Gastrocnemius medialis (tissue), 4 donors: ENCODE measurements around the gene B3GNT4. TPM values are rescaled to one million over a fixed set of nuclear protein-coding genes. Genes with fewer than 3 reads are reported as not detected.

ENCODE experiments used
- ATAC-seq, 2 donors: fragments of 150-250 bp; one replicate each; pipeline ENCODE4 v1.9.1; 2016
- DNase-seq, 2 donors: peaks; one replicate each; pipeline ENCODE4 v3.0.0-alpha.2; 2019
- H3K27ac ChIP-seq, 4 donors: fragments of 200-600 bp; sonication (generic); 1 replicate in 1 of 4; 2 replicates in 3 of 4; pipeline ENCODE4 v1.5.1; 2016 to 2018; ENCODE audit warnings: mild to moderate bottlenecking in 2 of 4, moderate library complexity in 1 of 4
- H3K27me3 ChIP-seq, 3 donors: fragments of 200-600 bp; sonication (generic) in 2 of 3; 1 replicate in 1 of 3; 2 replicates in 2 of 3; pipeline versions ENCODE4 v1.5.1 to v1.6.0; 2016 to 2019; ENCODE audit warnings: mild to moderate bottlenecking in 1 of 3, moderate library complexity in 1 of 3
- H3K36me3 ChIP-seq, 2 donors: fragments of 200-600 bp; sonication (generic) in 1 of 2; one replicate each; pipeline ENCODE4 v1.5.1; 2017 to 2018
- H3K4me1 ChIP-seq, 2 donors: fragments of 200-600 bp; sonication (generic) in 1 of 2; one replicate each; pipeline ENCODE4 v1.5.1; 2016 to 2017; ENCODE audit warnings: mild to moderate bottlenecking in 2 of 2
- H3K4me3 ChIP-seq, 4 donors: fragments of 200-600 bp; sonication (generic) in 3 of 4; 1 replicate in 1 of 4; 2 replicates in 3 of 4; pipeline ENCODE4 v1.5.1; 2016 to 2019; ENCODE audit warnings: mild to moderate bottlenecking in 2 of 4
- H3K9me3 ChIP-seq, 3 donors: fragments of 200-600 bp; sonication (generic) in 2 of 3; 1 replicate in 1 of 3; 2 replicates in 2 of 3; pipeline ENCODE4 v1.5.1; 2016 to 2019
- POLR2A ChIP-seq, 2 donors: fragments of 450-650 bp; IDR thresholded peaks; one replicate each; pipeline ENCODE4 v1.6.1; 2017; ENCODE audit warnings: antibody characterized with exemption in 2 of 2, mild to moderate bottlenecking in 2 of 2, moderate library complexity in 2 of 2
- in situ Hi-C, 4 donors: fragments of 200-750 bp; cut with MboI; loops; one replicate each; pipeline versions ENCODE4 v1.15.0 to v1.8.0; 2017; ENCODE audit warnings: low sequenced_read_pairs in 4 of 4
- intact Hi-C: fragments of 100-400 bp; cut with DNase I; formaldehyde crosslinking; loops from one replicate; pipeline ENCODE4 v1.15.1; 2023; ENCODE audit warnings: low total_unique reads
- total RNA-seq, 4 donors: library from RNA; depleted of rRNA; stranded (reverse); fragments of >200 nt; gene quantifications; one replicate each; pipeline versions ENCODE4 v1.1.0 to v1.2.3, GENCODE V29; 2016
- TF ChIP-seq, protein P1 (sequence below), 5 experiments: fragments of 450-650 bp in 3 of 5; fragments of 200-600 bp in 2 of 5; sonication (generic) in 2 of 5; IDR thresholded peaks in 4 of 5; conservative IDR thresholded peaks in 1 of 5; 1 replicate in 4 of 5; 2 replicates in 1 of 5; pipeline ENCODE4 v1.5.1; 2016 to 2019; ENCODE audit warnings: antibody characterized with exemption in 5 of 5, mild to moderate bottlenecking in 3 of 5, moderate library complexity in 3 of 5

B3GNT4 gene
- total RNA-seq, 4 donors from 2014 or later = not detected

DNA sequence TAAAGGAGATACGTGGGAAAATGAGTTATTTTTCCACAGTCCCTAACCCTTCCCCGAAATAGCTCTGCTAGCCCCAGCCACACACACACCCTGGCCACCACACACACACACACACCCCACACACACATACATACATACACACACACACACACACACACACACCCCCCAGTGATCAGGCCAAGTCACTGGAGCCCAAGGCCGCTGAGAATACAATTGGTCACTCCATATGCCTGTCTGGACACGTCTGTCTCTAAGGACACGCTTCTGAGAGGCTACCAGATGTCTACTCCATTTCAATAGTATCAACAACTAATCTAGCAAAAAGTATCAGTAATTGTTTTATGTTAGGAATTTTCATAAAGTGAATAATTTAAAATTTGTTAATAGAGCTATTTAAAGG lies 35.4 kb downstream of the B3GNT4 start:
- Histone ChIP-seq H3K9me3 (no peaks in the 10 kb centered on the region), H3K4me3 (no peak overlapping the region), H3K4me1 (no peaks in the 10 kb centered on the region), H3K36me3 (peaks cover 0 to 42% of the 10 kb centered on the region in 2 donors), H3K27me3 (no peaks in the 10 kb centered on the region), H3K27ac (no peak overlapping the region)
- ATAC-seq (no peak), DNase-seq (no peak)
- intact Hi-C loops = no loop called here
- TF ChIP-seq POLR2A (IDR thresholded peaks at IDR 0.05) = no peak
- TF ChIP-seq, protein P1, sequence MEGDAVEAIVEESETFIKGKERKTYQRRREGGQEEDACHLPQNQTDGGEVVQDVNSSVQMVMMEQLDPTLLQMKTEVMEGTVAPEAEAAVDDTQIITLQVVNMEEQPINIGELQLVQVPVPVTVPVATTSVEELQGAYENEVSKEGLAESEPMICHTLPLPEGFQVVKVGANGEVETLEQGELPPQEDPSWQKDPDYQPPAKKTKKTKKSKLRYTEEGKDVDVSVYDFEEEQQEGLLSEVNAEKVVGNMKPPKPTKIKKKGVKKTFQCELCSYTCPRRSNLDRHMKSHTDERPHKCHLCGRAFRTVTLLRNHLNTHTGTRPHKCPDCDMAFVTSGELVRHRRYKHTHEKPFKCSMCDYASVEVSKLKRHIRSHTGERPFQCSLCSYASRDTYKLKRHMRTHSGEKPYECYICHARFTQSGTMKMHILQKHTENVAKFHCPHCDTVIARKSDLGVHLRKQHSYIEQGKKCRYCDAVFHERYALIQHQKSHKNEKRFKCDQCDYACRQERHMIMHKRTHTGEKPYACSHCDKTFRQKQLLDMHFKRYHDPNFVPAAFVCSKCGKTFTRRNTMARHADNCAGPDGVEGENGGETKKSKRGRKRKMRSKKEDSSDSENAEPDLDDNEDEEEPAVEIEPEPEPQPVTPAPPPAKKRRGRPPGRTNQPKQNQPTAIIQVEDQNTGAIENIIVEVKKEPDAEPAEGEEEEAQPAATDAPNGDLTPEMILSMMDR (IDR thresholded peaks at IDR 0.05 in 4 of 5, conservative IDR thresholded peaks at IDR 0.05 in 1 of 5) = no peak
- in situ Hi-C loops = no loop called here

DNA sequence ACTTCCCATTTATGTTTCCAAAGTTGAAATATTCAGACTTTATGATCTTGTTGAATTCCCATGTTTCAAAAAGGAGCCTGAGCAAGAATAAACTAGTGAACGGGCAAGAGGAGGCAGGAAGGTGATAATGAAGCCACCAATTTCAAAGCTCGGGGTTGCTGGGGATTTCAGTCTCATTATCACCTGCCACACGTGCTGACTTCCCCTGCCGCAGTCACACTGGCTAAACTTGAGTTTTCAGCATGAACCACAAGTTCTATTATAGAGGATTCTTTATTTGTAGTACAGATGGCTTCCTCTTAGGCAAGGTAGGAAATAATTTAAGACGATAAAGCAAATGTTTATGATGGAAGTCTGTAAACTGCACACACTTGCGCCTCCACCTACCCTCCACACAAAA lies 40.5 kb downstream of the B3GNT4 start:
- Histone ChIP-seq H3K9me3 (no peaks in the 10 kb centered on the region), H3K27ac (no peak overlapping the region), H3K4me3 (no peak overlapping the region), H3K27me3 (no peaks in the 10 kb centered on the region), H3K36me3 (peaks cover 0 to 33% of the 10 kb centered on the region in 2 donors), H3K4me1 (no peaks in the 10 kb centered on the region)
- in situ Hi-C loops (no loop called here), intact Hi-C loops (no loop called here)
- DNase-seq (no peak), ATAC-seq (no peak)
- TF ChIP-seq, protein P1 (IDR thresholded peaks at IDR 0.05 in 4 of 5, conservative IDR thresholded peaks at IDR 0.05 in 1 of 5) = no peak
- TF ChIP-seq POLR2A (IDR thresholded peaks at IDR 0.05) = no peak

DNA sequence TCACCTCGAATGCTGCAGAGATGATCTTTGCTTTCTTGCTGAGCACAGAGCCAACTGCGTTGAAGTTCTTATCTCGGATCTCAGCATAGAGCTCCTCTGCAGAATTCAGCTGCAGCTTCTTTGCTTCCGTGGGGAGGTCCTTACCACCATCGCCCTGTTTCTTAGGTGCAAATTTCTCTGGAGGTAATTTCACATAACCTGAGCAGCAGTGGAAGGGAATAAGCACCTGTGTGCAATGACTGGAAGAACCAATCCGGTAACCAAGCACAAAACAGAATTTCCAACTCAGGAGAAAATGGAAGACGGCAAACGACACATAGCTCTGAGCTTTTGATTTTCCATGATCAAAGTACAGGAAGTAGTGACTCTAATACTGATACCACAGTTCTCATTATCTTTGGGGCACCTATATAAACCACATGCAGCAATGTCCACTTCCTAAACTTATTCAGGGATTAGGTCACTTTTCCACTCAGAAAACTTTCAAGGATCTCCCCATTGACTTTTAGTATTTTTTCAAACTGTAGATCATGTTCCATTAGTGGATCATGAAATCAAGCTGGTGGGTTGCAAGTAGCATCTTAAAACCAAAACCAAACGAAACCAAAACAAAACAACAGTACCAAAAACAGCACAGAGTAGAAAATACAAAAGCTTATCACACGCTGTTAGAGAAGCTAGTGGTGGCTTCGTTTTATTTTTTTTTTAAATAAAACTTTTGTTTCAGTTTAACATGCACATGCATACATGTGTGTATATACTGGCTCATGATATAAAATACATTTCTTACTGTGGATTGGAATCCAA lies 41.3 kb downstream of the B3GNT4 start:
- in situ Hi-C loops = no loop called here
- TF ChIP-seq POLR2A (IDR thresholded peaks at IDR 0.05) = no peak
- TF ChIP-seq, protein P1 (IDR thresholded peaks at IDR 0.05 in 4 of 5, conservative IDR thresholded peaks at IDR 0.05 in 1 of 5) = no peak
- Histone ChIP-seq H3K27ac (no peak overlapping the region), H3K9me3 (no peaks in the 10 kb centered on the region), H3K4me1 (peaks cover 0 to under 1% of the 10 kb centered on the region in 2 donors), H3K4me3 (no peak overlapping the region), H3K27me3 (no peaks in the 10 kb centered on the region), H3K36me3 (peaks cover 0 to 33% of the 10 kb centered on the region in 2 donors)
- ATAC-seq = no peak
- DNase-seq = no peak
- intact Hi-C loops = no loop called here

DNA sequence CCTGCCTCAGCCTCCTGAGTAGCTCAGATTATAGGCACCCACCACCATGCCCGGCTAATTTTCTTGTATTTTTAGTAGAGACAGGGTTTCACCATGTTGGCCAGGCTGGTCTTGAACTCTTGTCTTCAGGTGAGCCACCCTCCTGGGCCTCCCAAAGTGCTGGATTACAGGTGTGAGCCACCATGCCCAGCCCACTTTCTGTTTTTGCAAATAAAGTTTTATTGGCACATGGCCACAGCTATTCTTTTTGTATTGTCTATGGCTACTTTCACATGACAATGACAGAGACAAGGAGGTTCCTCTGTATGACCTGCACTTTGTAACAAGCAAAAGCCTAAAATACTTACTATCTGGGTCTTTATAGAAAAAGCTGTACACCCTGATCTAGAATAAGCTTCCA lies 42.0 kb downstream of the B3GNT4 start:
- Histone ChIP-seq H3K36me3 (peaks cover 0 to 36% of the 10 kb centered on the region in 2 donors), H3K4me3 (no peak overlapping the region), H3K27ac (no peak overlapping the region), H3K27me3 (no peaks in the 10 kb centered on the region), H3K4me1 (peaks cover 0 to 6% of the 10 kb centered on the region in 2 donors), H3K9me3 (no peaks in the 10 kb centered on the region)
- no peak for ATAC-seq
- TF ChIP-seq POLR2A (IDR thresholded peaks at IDR 0.05) = no peak
- TF ChIP-seq, protein P1 (IDR thresholded peaks at IDR 0.05 in 4 of 5, conservative IDR thresholded peaks at IDR 0.05 in 1 of 5) = no peak
- intact Hi-C loops = no loop called here
- in situ Hi-C loops = no loop called here
- DNase-seq = no peak
